MCF 10A (cell line): Measurements from ENCODE around the gene SLC22A1. TPM values are rescaled to one million over a fixed set of nuclear protein-coding genes. Genes with fewer than 3 reads are reported as not detected.
A peak's percentile ranks its signal among the peaks of the same experiment; 100 is the strongest.

Source experiments
- Bru-seq: library from RNA; stranded (reverse); fragments of 400-500 nt; gene quantifications from one replicate; lab custom pipeline; 2021; lab: Mats Ljungman, UMichigan
- BruChase-seq, 2 experiments: library from RNA; stranded (reverse); fragments of 400-500 nt; gene quantifications; one replicate each; lab custom pipeline; 2021; lab: Mats Ljungman, UMichigan
- BruUV-seq: library from RNA; stranded (reverse); fragments of 400-500 nt; replicated peaks from 2 replicates; lab custom pipeline; 2021; lab: Mats Ljungman, UMichigan
- CTCF ChIA-PET: fragments of 300-600 bp; sonication (Branson Sonifier 250); formaldehyde crosslinking; extraction: SDS; loops from one replicate; lab custom pipeline; 2021; ENCODE audit warnings: antibody characterized with exemption, inconsistent platforms; lab: Yijun Ruan, JAX
- POLR2A ChIA-PET: fragments of 300-600, 350-650 bp; sonication (Branson Sonifier 250); formaldehyde crosslinking; extraction: SDS; loops from one replicate; lab custom pipeline; 2020; ENCODE audit warnings: antibody characterized with exemption, inconsistent platforms; lab: Yijun Ruan, JAX
- DNase-seq: peaks from one replicate; pipeline ENCODE4 v3.0.0-alpha.2; 2018; ENCODE audit not compliant: unreplicated experiment
- H3K27ac Mint-ChIP-seq: one replicate; pipeline ENCODE4 v1.8.0; 2022; ENCODE audit warnings: mild to moderate bottlenecking, low read depth, mixed read lengths; ENCODE audit not compliant: unreplicated experiment
- H3K27me3 Mint-ChIP-seq: one replicate; pipeline ENCODE4 v1.8.0; 2022; ENCODE audit warnings: mixed read lengths; ENCODE audit not compliant: insufficient read depth, unreplicated experiment
- H3K36me3 Mint-ChIP-seq: one replicate; pipeline ENCODE4 v1.8.0; 2022; ENCODE audit warnings: mild to moderate bottlenecking, moderate library complexity, mixed read lengths; ENCODE audit not compliant: insufficient read depth, unreplicated experiment
- H3K4me1 Mint-ChIP-seq: one replicate; pipeline ENCODE4 v1.8.0; 2022; ENCODE audit warnings: mixed read lengths; ENCODE audit not compliant: insufficient read depth, unreplicated experiment
- H3K4me3 Mint-ChIP-seq: one replicate; pipeline ENCODE4 v1.8.0; 2022; ENCODE audit warnings: mild to moderate bottlenecking, moderate library complexity, mixed read lengths; ENCODE audit not compliant: unreplicated experiment
- H3K9me3 Mint-ChIP-seq: one replicate; pipeline ENCODE4 v1.8.0; 2022; ENCODE audit warnings: mixed read lengths; ENCODE audit not compliant: unreplicated experiment
- intact Hi-C: fragments of 100-400 bp; cut with micrococcal nuclease; formaldehyde crosslinking; loops from 2 replicates; pipeline ENCODE4 v1.14.1; 2022
- long read RNA-seq: library from polyadenylated mRNA; stranded (forward); transcript quantifications from one replicate; pipeline ENCODE4 v2.0.0, GENCODE V29; 2022
- total RNA-seq: library from RNA; stranded (reverse); gene quantifications from 2 replicates; pipeline ENCODE4 v1.2.3, GENCODE V29; 2022
- TF ChIP-seq, protein P1 (sequence below): fragments of 200-600 bp; IDR thresholded peaks from one replicate; pipeline ENCODE4 v1.8.0; 2022; ENCODE audit warnings: antibody characterized with exemption, mild to moderate bottlenecking; ENCODE audit not compliant: unreplicated experiment

Gene SLC22A1
- total RNA-seq (0.86 and 1.4 TPM in 2 replicates), Bru-seq, nascent RNA (percentile 63 among the genes with signal in this experiment), BruChase-seq, experiment 1, labeled RNA remaining after a 6-hour chase (percentile 67 among the genes with signal in this experiment), BruChase-seq, experiment 2, labeled RNA remaining after a 2-hour chase (percentile 67 among the genes with signal in this experiment)
- long read RNA-seq = 0 reads

DNA sequence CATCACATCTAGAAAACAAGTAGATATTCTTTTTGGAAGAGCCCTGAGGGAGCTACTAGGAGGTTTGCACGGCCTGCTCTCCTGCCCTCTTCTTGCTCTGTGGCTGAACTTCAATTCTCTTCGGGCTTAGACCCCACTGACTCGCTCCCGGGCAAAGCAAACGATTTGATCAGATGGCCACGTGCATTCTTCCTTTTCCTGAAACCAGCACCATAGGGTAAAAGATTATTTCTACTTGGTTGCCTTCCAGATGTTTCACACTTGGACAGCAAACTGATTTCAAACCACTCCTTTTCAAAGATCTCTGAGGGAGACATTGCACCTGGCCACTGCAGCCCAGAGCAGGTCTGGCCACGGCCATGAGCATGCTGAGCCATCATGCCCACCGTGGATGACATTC is at the start of gene SLC22A1:
Gene SLC22A1 (plus strand): TSS at position 258 of the 400 bp plus-strand sequence. CDS start 121 bp downstream, at position 379.
- no TSS peak for BruUV-seq
- no peaks in the 10 kb centered on the region for H3K27me3 Mint-ChIP-seq
- POLR2A ChIA-PET = no interaction called here
- intact Hi-C loops = no loop called here
- H3K9me3 Mint-ChIP-seq = peaks cover 5% of the 10 kb centered on the region
- no peaks in the 10 kb centered on the region for H3K4me1 Mint-ChIP-seq
- no peak within 1 kb of the TSS for H3K4me3 Mint-ChIP-seq
- TF ChIP-seq, protein P1, sequence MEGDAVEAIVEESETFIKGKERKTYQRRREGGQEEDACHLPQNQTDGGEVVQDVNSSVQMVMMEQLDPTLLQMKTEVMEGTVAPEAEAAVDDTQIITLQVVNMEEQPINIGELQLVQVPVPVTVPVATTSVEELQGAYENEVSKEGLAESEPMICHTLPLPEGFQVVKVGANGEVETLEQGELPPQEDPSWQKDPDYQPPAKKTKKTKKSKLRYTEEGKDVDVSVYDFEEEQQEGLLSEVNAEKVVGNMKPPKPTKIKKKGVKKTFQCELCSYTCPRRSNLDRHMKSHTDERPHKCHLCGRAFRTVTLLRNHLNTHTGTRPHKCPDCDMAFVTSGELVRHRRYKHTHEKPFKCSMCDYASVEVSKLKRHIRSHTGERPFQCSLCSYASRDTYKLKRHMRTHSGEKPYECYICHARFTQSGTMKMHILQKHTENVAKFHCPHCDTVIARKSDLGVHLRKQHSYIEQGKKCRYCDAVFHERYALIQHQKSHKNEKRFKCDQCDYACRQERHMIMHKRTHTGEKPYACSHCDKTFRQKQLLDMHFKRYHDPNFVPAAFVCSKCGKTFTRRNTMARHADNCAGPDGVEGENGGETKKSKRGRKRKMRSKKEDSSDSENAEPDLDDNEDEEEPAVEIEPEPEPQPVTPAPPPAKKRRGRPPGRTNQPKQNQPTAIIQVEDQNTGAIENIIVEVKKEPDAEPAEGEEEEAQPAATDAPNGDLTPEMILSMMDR = no peak
- no peaks in the 10 kb centered on the region for H3K36me3 Mint-ChIP-seq
- CTCF ChIA-PET = interaction anchor here (0.6 to 2.5 kb wide), 4 partner anchors 15 to 1419 kb away, joined by 3 to 8 read pairs (median 3); no protein-coding TSS in a partner anchor
- no peak within 1 kb of the TSS for H3K27ac Mint-ChIP-seq
- DNase-seq = no peak

DNA sequence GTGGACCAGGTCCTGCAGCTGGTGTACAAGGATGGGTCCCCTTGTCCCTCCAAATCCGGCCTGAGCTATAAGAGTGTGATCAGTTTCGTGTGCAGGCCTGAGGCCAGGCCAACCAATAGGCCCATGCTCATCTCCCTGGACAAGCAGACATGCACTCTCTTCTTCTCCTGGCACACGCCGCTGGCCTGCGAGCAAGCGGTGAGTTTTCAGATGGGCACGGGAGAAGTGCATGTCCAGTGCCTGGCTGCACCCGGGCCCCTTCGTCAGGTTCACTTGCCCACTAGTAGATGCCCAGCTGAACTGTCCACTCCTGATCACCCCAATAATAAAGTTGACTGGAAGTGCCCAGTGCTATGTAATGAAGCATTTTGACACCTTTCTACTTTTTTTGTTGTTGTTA is 48.3 kb upstream of the SLC22A1 start:
- TF ChIP-seq, protein P1 = no peak
- Mint-ChIP-seq H3K9me3 (no peaks in the 10 kb centered on the region), H3K36me3 (peaks cover 85% of the 10 kb centered on the region), H3K27ac (no peak overlapping the region), H3K4me1 (no peaks in the 10 kb centered on the region), H3K4me3 (no peak overlapping the region), H3K27me3 (no peaks in the 10 kb centered on the region)
- no peak for DNase-seq
- BruUV-seq = no TSS peak
- intact Hi-C loops = no loop called here
- CTCF ChIA-PET = interaction anchor here (0.6 to 3.6 kb wide), 5 partner anchors 14 to 651 kb away, joined by 3 to 24 read pairs (median 4); no protein-coding TSS in a partner anchor
- POLR2A ChIA-PET = no interaction called here

DNA sequence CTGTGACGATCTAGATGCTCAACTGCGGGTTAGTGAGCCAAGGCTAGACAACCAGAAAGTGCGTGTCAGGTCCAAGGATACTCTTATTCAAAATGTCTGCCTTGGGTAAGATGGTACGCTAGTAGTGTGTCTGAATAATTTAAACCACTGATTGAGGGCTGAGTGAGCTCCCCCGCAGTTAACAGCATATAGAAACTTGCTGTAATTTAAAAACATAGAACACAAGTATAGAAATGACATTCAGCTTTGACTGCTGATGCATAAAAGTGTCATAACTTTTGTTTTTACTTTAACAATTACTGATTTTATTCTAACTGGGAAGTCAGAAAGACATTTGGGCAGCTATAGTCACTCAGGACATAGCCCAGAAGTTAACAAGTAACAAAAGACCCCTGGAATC is 45.6 kb upstream of the SLC22A1 start:
- TF ChIP-seq, protein P1 = no peak
- H3K36me3 Mint-ChIP-seq = peaks cover 88% of the 10 kb centered on the region
- no peaks in the 10 kb centered on the region for H3K4me1 Mint-ChIP-seq
- POLR2A ChIA-PET = no interaction called here
- no peaks in the 10 kb centered on the region for H3K27me3 Mint-ChIP-seq
- no peak for DNase-seq
- no peak overlapping the region for H3K27ac Mint-ChIP-seq
- intact Hi-C loops = no loop called here
- H3K9me3 Mint-ChIP-seq = no peaks in the 10 kb centered on the region
- CTCF ChIA-PET = interaction anchor here (0.6 to 1.0 kb wide), 5 partner anchors 10 to 379 kb away, joined by 3 to 5 read pairs (median 3); no protein-coding TSS in a partner anchor
- BruUV-seq = no TSS peak
- H3K4me3 Mint-ChIP-seq = no peak overlapping the region

DNA sequence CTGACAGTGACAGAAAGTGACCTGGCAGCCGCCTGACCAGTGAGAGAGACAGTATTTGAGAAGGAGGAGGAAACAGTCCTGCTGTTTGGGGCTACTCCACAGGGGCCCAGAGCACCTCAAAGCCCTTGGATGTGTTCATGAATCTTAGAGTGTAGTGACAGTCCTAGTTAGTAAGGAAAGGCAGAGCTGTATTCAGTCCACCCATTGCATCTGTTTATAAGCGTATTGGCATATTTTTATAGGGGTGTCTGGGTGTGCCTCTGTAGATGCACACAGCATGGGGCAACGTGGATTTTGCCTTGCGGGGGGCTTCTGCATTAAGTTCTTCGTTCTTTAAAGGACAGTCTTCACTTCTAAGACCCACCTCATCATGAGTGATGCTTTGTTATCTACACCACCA is 44.6 kb upstream of the SLC22A1 start:
- Mint-ChIP-seq H3K27ac (no peak overlapping the region), H3K36me3 (peaks cover 89% of the 10 kb centered on the region), H3K4me3 (no peak overlapping the region), H3K9me3 (no peaks in the 10 kb centered on the region), H3K4me1 (no peaks in the 10 kb centered on the region), H3K27me3 (no peaks in the 10 kb centered on the region)
- CTCF ChIA-PET = interaction anchor here (1.0 to 1.2 kb wide), 3 partner anchors 12 to 378 kb away, joined by 3 to 4 read pairs (median 3); no protein-coding TSS in a partner anchor
- TF ChIP-seq, protein P1 = no peak
- BruUV-seq = no TSS peak
- intact Hi-C loops = no loop called here
- POLR2A ChIA-PET = interaction anchor here (0.9 kb wide), 1 partner anchor 12 kb away, joined by 3 read pairs; no protein-coding TSS in a partner anchor
- DNase-seq = no peak
